ENCODE data around the gene RALGPS1.

DNA sequence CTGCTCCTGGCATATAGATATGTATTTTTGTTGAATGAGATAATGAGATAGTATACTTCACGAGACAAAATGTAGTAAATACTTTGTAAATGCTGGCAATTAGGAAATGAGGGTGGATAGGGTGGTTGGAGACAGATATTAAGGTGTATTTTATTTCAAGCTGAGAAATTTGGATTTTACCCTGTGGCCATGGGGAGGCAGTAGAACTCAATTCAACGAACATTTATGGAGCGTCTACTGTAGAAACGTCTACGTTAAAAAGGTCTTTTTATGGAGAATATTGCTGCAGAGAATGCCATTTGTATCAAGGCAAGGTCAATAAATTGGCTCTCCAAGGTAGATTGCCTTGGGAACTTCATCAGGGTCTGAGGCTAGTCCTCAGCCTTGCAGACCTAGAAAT, 21.5 kb upstream of the RALGPS1 start:
- TF ChIP-seq, protein P1, sequence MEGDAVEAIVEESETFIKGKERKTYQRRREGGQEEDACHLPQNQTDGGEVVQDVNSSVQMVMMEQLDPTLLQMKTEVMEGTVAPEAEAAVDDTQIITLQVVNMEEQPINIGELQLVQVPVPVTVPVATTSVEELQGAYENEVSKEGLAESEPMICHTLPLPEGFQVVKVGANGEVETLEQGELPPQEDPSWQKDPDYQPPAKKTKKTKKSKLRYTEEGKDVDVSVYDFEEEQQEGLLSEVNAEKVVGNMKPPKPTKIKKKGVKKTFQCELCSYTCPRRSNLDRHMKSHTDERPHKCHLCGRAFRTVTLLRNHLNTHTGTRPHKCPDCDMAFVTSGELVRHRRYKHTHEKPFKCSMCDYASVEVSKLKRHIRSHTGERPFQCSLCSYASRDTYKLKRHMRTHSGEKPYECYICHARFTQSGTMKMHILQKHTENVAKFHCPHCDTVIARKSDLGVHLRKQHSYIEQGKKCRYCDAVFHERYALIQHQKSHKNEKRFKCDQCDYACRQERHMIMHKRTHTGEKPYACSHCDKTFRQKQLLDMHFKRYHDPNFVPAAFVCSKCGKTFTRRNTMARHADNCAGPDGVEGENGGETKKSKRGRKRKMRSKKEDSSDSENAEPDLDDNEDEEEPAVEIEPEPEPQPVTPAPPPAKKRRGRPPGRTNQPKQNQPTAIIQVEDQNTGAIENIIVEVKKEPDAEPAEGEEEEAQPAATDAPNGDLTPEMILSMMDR (conservative IDR thresholded peaks at IDR 0.05) = no peak; the same call in 1 of the 2 replicates
- TF ChIP-seq ZFX (IDR thresholded peaks at IDR 0.05) = no peak
